Hepatocyte (in vitro differentiated cells): Measurements from ENCODE around the gene PRRT1B.

Experiments
- CTCF ChIP-seq: fragments of 200-600 bp; sonication (generic); IDR thresholded peaks from 2 replicates; pipeline ENCODE4 v1.5.1; 2016; ENCODE audit warnings: antibody characterized with exemption, mild to moderate bottlenecking; ENCODE audit not compliant: poor library complexity
- EZH2 ChIP-seq: fragments of 200-600 bp; sonication (generic); IDR thresholded peaks from 2 replicates; pipeline ENCODE4 v1.6.1; 2016; ENCODE audit warnings: antibody characterized with exemption, mild to moderate bottlenecking, borderline replicate concordance

GRCh38 chr9:131567910-131568309 is 22.6 kb downstream of the PRRT1B start:
- TF ChIP-seq CTCF (no peak), EZH2 (no peak)
